Measurements from ENCODE around the gene USP35. TPM values are rescaled to one million over a fixed set of nuclear protein-coding genes. Genes with fewer than 3 reads are reported as not detected.
A peak's percentile ranks its signal among the peaks of the same experiment; 100 is the strongest.

Gene USP35
- total and polyA plus RNA-seq, 2 experiments from 2014 or later, result 2.9 to 7.3 TPM

- 47% methylated on average over 3 of the region's 3 CpGs for WGBS (ENCODE audit: low lambda C conversion rate, missing lambda C conversion rate)
- Histone ChIP-seq H3K79me2 (peaks cover 65% of the 10 kb centered on the region), H3K9me3 (ENCODE audit: low read depth) (no peaks in the 10 kb centered on the region), H3K4me2 (peak overlapping the region; percentile 93), H3K4me3 (no peak overlapping the region), H4K20me1 (ENCODE audit: insufficient read depth, poor library complexity, severe bottlenecking) (peaks cover 2% of the 10 kb centered on the region), H3K36me3 (replicated peaks; ENCODE audit: insufficient read depth, low read depth) (no peaks in the 10 kb centered on the region), H3K9me2 (replicated peaks; ENCODE audit: insufficient read depth) (no peaks in the 10 kb centered on the region), H3K27me3 (no peaks in the 10 kb centered on the region), H2AFZ (no peak overlapping the region), H3K4me1 (ENCODE audit: insufficient read depth) (peaks cover 35% of the 10 kb centered on the region), H3K27ac (peak overlapping the region; percentile 50)
- DNase-seq (ENCODE audit: low spot score), result no peak
- no peak for TF ChIP-seq EZH2 (IDR thresholded peaks at IDR 0.05; ENCODE audit: borderline replicate concordance)
- TF ChIP-seq CTCF (IDR thresholded peaks at IDR 0.05; ENCODE audit: poor library complexity), result no peak
- TF ChIP-seq EZH2phosphoT487 (IDR thresholded peaks at IDR 0.05; ENCODE audit: low read depth, severe bottlenecking, unreplicated experiment), result no peak
Measured at GRCh38 chr11:78189851-78190250, 1.1 kb downstream of the USP35 start.

- Histone ChIP-seq H3K27ac (no peak overlapping the region), H3K4me2 (peak overlapping the region; percentile 93), H2AFZ (no peak overlapping the region), H3K27me3 (no peaks in the 10 kb centered on the region), H3K36me3 (replicated peaks; ENCODE audit: insufficient read depth, low read depth) (no peaks in the 10 kb centered on the region), H4K20me1 (ENCODE audit: insufficient read depth, poor library complexity, severe bottlenecking) (peaks cover 2% of the 10 kb centered on the region), H3K4me3 (no peak overlapping the region), H3K79me2 (peaks cover 65% of the 10 kb centered on the region), H3K9me3 (ENCODE audit: low read depth) (no peaks in the 10 kb centered on the region), H3K9me2 (replicated peaks; ENCODE audit: insufficient read depth) (no peaks in the 10 kb centered on the region), H3K4me1 (ENCODE audit: insufficient read depth) (peaks cover 35% of the 10 kb centered on the region)
- WGBS (ENCODE audit: low lambda C conversion rate, missing lambda C conversion rate), result 86% methylated on average over 3 of the region's 3 CpGs
- DNase-seq (ENCODE audit: low spot score), result no peak
- TF ChIP-seq EZH2 (IDR thresholded peaks at IDR 0.05; ENCODE audit: borderline replicate concordance) (no peak), EZH2phosphoT487 (IDR thresholded peaks at IDR 0.05; ENCODE audit: low read depth, severe bottlenecking, unreplicated experiment) (no peak), CTCF (IDR thresholded peaks at IDR 0.05; ENCODE audit: poor library complexity) (no peak)
Measured at GRCh38 chr11:78190374-78190773, 1.7 kb downstream of the USP35 start.

GRCh38 chr11:78190871-78191538 is 2.3 kb downstream of the USP35 start:
- no peak overlapping the region for H2AFZ ChIP-seq
- 91% methylated on average over 14 of the region's 14 CpGs for WGBS (ENCODE audit: low lambda C conversion rate, missing lambda C conversion rate)
- peaks cover 31% of the 10 kb centered on the region for H3K4me1 ChIP-seq (ENCODE audit: insufficient read depth)
- H3K79me2 ChIP-seq, result peaks cover 70% of the 10 kb centered on the region
- H4K20me1 ChIP-seq (ENCODE audit: insufficient read depth, poor library complexity, severe bottlenecking), result peaks cover 2% of the 10 kb centered on the region
- H3K9me2 ChIP-seq (replicated peaks; ENCODE audit: insufficient read depth), result no peaks in the 10 kb centered on the region
- H3K4me2 ChIP-seq, result no peak overlapping the region
- DNase-seq (ENCODE audit: low spot score), result no peak
- H3K27ac ChIP-seq, result no peak overlapping the region
- TF ChIP-seq EZH2 (IDR thresholded peaks at IDR 0.05; ENCODE audit: borderline replicate concordance) (no peak), CTCF (IDR thresholded peaks at IDR 0.05; ENCODE audit: poor library complexity) (no peak), EZH2phosphoT487 (IDR thresholded peaks at IDR 0.05; ENCODE audit: low read depth, severe bottlenecking, unreplicated experiment) (no peak)
- no peaks in the 10 kb centered on the region for H3K9me3 ChIP-seq (ENCODE audit: low read depth)
- H3K36me3 ChIP-seq (replicated peaks; ENCODE audit: insufficient read depth, low read depth), result no peaks in the 10 kb centered on the region
- H3K4me3 ChIP-seq, result no peak overlapping the region
- no peaks in the 10 kb centered on the region for H3K27me3 ChIP-seq

Measured in hepatocyte (in vitro differentiated cells).